ENCODE measurements around the gene KRTAP10-3.
"Not testable (repeated sequence)": the region's sequence is repeated elsewhere in the genome, so short reads cannot be mapped to it uniquely, and the experiment has no call there.

KRTAP10-3 gene, protein sequence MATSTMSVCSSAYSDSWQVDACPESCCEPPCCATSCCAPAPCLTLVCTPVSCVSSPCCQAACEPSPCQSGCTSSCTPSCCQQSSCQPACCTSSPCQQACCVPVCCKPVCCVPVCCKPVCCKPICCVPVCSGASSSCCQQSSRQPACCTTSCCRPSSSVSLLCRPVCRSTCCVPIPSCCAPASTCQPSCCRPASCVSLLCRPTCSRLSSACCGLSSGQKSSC

GRCh38 chr21:44558695-44559094 is at the start of gene KRTAP10-3:
KRTAP10-3 (minus strand) TSS chr21:44558795; CDS start chr21:44558715, 80 bp downstream.
- ATAC-seq (no peak), DNase-seq (no peak)

DNA sequence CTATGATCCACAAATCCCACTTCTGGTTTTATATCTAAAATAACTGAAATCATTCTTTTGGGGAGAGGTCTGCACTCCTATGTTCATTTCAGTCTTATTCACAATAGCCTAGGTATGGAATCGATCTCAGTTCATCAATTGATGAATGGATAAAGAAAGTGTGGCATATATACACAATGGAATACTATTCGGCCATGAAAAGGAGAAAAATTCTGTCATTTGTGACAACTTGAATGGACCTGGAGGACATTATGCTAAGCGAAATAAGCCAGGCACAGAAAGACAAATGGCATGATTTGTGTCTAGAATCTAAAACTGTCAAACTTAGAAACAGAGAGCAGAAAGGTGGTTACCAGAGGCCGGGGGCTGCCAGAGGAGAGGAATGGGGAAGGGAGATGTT is 47.9 kb upstream of the KRTAP10-3 start:
- ATAC-seq, result no peak
- no peak for DNase-seq

- DNase-seq, result no peak
These were observed 45.3 kb upstream of the KRTAP10-3 start for GRCh38 chr21:44603911-44604310.

DNA sequence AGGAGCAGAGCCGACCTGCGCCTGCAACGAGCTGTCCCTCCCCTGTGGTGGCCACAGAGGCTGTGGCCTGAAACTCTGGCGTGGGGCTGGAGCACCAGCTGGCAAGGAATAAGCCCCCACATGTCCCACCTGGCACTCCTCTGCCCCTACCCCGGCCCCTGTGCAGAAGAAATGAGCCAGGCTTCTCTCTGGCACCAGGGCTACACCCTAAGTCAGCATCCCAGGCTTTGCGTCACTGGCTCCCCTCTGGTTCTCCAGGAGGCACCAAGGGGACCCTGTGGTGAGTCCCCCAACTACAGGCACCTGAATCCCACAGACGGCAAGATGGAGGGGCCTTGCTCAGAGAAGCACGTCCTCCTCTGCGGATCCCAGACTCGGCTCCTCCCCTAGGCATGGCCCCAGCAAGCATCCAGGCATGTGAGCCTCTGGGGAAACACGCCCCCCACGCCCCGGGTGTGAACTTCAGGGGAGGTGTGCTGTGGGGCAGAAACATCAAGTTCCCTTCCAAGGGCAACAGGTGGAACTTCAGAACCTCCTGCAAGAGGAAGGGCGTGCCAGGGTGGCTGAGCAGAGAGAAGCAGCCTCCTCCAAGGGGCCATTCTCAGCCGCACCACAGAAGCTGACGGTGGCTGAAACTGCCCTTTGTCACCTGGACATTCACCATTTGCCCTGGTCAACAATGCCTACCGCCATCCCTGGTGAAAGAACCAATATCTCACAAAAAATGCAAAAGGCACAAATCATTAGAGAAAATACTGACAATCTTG is 44.7 kb upstream of the KRTAP10-3 start:
- DNase-seq, result no peak
- ATAC-seq, result no peak

More at GRCh38 chr21:44603911-44604310, 45.3 kb upstream of the KRTAP10-3 start:
- no peak for ATAC-seq

- ATAC-seq (no peak), DNase-seq (no peak)
These were observed 43.9 kb upstream of the KRTAP10-3 start for GRCh38 chr21:44602463-44602850.

DNA sequence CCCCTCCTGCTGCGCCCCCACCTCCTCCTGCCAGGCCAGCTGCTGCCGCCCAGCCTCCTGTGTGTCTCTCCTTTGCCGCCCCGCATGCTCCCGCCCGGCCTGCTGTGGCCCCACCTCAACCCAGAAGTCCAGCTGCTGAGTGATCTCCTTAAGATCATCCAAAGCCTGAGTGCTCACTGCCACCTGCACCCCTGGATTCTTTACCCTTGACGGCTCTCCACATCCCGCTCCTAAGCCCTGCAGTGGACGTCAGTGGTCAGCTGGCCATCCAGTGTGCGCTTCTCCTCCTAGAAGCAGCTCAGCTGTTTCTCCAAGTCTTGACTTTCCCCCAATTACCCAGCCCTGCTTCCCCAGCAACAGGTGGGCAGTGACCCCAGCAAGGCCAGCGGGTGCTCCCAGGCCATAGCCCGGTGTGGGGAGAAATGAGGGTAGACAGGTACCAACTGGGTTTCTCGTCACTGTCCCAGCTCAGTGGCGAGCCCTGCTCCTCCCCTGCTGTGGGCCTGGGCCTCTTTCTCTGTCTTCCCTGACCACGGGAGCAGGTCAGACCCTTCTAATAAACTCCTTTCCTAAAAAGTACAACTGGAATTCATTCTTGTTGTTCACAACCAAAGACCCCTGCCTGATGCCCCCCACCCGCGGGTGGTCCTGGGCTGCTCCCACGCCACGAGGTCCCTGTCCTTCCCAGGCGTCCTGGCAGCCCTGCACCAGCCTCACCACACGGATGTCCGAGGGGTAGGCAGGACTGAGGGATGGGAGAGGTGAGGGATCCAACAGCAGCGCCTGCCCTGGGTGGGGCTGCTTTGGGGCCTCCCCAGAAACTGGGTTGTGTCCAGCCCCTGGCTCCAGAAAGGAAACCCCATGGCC is 43.2 kb upstream of the KRTAP10-3 start:
- DNase-seq (no peak), ATAC-seq (no peak)

GRCh38 chr21:44601091-44601490 is 42.5 kb upstream of the KRTAP10-3 start:
- not testable (repeated sequence) for ATAC-seq, DNase-seq

DNA sequence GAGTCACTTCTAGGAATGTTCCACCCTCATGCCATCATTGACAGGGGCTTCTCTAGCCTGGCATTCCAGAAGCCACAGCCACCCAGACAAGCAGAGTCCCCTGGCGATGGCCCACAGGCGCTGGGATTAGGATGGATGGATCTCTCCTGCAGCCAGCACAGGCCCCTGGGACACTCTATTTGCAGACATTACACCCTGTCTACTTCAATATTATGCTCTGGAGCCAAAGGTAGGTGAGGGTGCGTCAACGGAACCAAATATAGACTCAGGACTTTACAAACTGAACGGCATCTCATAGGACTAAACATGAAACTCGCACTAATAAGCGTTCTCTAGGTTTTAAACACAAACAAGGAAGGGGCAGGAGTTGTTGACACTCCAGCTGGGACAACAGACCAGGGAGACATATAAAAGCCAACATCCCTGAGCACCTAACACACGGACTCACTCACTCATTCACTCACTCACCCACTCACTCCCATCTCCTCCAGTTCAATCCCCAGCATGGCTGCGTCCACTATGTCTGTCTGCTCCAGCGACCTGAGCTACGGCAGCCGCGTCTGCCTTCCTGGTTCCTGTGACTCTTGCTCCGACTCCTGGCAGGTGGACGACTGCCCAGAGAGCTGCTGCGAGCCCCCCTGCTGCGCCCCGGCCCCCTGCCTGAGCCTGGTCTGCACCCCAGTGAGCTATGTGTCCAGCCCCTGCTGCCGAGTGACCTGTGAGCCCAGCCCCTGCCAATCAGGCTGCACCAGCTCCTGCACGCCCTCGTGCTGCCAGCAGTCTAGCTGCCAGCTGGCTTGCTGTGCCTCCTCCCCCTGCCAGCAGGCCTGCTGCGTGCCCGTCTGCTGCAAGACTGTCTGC is 41.8 kb upstream of the KRTAP10-3 start, which contains the start of gene KRTAP10-7:
KRTAP10-7 (plus strand) TSS at position 480 of the 861 bp plus-strand sequence; CDS start at position 505, 25 bp downstream.
- DNase-seq, ATAC-seq: not testable (repeated sequence)

DNA sequence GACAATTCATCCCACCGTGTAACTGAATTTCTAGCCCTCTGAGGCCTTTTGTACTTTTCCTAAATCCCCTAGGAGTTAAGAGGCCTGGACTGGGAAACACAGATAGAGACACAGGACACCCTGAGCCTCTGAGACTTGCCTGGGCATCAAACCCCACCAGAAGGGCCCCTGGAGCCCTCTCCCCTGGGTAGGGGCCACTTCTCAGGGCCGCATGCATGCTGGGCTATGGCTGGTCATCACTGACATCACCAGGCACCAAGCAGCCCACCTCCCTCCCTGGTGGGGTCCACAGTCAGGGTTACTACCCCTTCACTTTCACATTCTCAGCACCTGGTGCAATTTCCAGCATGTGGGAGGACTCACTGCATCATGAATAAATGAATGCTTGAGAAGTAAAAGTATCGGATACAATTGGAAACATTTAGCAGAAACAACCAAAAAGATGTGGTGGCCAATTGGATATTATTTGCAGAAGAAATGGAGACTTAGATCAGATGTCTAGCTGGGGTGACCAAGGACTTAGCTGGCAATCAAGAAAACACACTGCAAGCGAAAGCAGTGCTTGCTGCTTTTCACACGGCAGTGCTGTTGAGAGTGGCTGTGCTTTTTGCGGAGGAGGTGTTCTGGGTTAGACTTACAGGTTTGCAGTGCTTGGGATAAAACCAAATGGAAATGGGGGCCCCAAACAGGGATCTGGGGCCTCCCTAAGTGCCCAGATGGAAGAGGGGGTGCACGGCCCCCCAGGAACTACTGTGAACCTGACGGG is 40.9 kb upstream of the KRTAP10-3 start:
- ATAC-seq (no peak), DNase-seq (no peak)

DNA sequence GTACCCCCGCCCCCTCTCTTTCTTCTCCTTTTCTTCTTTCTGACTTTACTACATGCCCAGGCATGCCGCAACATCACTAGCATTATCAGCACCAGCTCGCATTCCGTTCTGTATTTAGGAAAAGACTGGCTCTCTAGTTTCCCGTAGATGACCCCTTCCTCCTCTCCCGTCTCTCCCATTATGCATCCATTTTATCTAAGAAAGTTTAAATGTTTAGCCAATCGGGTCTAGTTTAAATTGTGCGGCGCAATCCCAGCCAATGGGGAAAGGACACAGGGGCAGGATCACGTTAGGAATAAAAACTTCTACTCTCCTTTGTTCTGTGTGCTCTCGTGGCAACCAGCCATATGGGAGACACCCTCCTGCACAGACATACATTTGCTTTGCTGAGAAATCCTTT is 39.5 kb upstream of the KRTAP10-3 start:
- ATAC-seq (no peak), DNase-seq (no peak)

DNA sequence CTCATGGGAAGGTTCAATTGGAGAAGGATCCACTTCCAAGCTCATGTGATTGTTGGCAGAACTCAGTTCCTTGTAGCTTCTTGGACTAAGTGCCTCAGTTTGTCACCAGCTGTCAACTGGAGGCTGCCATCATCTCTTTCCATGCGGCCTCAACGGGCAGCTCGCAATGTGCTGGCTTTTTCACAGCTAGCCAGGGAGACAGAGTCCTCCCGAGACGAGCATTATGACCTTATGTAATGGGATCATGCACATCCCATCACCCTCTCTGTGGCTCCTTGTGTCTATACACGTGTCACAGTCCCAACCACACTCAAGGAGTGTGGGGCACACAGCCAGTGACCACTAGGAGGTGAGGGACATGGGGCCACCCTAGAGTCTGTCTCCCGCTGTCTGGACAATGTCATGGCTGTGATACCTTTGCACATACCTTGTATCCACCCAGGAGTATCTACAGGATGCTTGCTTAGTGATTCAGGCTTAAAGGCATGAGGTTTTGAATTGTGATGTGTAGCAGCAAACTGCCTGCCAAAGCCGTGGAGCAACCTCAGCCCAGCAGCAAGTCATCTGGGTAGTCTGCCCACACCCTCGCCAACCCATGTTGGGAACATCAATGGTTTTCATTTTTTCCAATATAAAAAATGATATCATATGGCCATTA is 37.6 kb upstream of the KRTAP10-3 start:
- DNase-seq (no peak), ATAC-seq (no peak)

- ATAC-seq (no peak), DNase-seq (no peak)
These were observed 36.9 kb upstream of the KRTAP10-3 start for GRCh38 chr21:44595524-44595923.

- ATAC-seq (no peak), DNase-seq (no peak)
These were observed 35.9 kb upstream of the KRTAP10-3 start for GRCh38 chr21:44594406-44594916.

GRCh38 chr21:44593598-44594405 is 35.2 kb upstream of the KRTAP10-3 start:
- ATAC-seq, result no peak

GRCh38 chr21:44592446-44593311 is 34.1 kb upstream of the KRTAP10-3 start, which contains the start of gene KRTAP10-6:
KRTAP10-6 (minus strand) TSS chr21:44592505; CDS start chr21:44592484, 21 bp downstream.
- no peak for DNase-seq

More at GRCh38 chr21:44593598-44594405, 35.2 kb upstream of the KRTAP10-3 start:
- DNase-seq, result no peak

DNA sequence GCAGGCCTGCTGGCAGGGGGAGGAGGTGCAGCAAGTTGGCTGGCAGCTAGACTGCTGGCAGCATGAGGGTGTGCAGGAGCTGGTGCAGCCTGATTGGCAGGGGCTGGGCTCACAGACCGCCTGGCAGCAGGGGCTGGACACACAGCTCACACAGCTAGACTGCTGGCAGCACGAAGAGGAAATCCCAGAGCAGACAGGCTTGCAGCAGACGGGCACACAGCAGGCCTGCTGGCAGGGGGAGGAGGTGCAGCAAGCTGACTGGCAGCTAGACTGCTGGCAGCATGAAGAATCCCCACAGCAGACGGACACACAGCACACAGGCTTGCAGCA is 33.2 kb upstream of the KRTAP10-3 start:
- not testable (repeated sequence) for ATAC-seq

More at GRCh38 chr21:44592446-44593311, 34.1 kb upstream of the KRTAP10-3 start, which contains the start of gene KRTAP10-6:
- ATAC-seq, result no peak

DNA sequence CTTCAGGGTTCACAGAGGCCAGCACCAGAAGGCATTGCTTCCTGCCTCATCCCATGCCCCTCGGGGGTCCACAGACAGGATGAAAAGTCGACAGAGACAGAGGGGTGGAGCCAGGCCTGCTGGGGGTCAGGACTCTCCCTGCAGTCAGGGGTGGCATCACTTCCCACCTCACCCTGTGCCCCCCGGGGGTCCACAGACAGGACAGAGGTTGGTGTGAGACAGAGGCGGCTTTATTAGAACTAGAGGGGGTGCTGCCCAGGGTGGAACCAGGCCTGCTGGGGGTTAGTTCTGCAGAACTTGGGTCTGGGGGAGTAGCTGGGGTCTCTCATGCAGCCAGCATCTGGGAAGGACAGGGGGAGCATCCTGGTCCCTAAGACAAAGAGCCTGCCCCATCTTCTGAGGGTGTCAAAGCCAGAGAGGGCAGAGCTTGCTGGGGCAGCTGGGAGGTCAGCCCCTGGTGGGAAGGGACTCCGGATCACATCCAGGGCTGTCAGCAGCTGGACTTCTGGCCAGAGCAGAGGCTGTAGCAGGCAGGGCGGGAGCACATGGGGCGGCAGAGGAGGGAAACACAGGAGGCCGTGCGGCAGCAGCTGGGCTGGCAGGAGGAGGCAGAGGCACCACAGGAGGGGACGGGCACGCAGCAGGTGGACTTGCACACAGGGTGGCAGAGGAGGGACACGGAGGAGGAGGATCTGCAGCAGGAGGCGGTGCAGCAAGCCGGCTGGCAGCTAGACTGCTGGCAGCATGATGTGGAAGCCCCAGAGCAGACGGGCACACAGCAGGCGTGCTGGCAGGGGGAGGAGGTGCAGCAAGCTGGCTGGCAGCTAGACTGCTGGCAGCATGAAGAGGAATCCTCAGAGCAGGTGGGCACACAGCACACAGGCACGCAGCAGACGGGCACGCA is 32.6 kb upstream of the KRTAP10-3 start:
- DNase-seq, ATAC-seq: not testable (repeated sequence)

More for the DNA sequence above, 33.2 kb upstream of the KRTAP10-3 start:
- not testable (repeated sequence) for DNase-seq

All from stimulated activated naive CD8-positive, alpha-beta T cell treated with anti-CD3 and anti-CD28 coated beads, Interleukin-15, Interleukin-2, amounts not matched to agents 100 U/mL and 50 U/mL, for 24 hours (primary cell).